Measurements from ENCODE around the gene ADAMTS17.

DNA sequence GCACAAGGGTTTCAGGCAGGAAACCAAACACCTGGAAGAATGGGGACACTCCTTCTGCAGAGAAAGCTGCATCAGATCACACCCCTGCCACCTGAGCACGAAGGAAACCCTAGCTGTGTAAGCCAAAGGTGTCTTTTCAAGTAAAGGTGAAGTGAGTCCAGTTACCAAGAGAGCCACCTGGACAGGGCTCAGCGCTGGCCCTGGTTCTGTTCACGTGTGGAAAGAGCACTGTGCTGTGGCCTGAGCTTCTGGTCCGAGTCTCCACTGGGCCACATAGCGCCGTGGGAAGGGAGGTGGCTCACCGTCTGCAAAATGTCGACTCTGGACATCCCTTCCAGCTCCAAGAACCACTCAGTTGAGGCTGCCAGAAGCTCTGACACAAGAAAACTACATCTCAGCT lies 151.1 kb downstream of the ADAMTS17 start:
- TF ChIP-seq ELF4 (CRISPR knock-in tag; IDR thresholded peaks at IDR 0.05; ENCODE audit: low read depth): no peak
- TF ChIP-seq, protein P1, sequence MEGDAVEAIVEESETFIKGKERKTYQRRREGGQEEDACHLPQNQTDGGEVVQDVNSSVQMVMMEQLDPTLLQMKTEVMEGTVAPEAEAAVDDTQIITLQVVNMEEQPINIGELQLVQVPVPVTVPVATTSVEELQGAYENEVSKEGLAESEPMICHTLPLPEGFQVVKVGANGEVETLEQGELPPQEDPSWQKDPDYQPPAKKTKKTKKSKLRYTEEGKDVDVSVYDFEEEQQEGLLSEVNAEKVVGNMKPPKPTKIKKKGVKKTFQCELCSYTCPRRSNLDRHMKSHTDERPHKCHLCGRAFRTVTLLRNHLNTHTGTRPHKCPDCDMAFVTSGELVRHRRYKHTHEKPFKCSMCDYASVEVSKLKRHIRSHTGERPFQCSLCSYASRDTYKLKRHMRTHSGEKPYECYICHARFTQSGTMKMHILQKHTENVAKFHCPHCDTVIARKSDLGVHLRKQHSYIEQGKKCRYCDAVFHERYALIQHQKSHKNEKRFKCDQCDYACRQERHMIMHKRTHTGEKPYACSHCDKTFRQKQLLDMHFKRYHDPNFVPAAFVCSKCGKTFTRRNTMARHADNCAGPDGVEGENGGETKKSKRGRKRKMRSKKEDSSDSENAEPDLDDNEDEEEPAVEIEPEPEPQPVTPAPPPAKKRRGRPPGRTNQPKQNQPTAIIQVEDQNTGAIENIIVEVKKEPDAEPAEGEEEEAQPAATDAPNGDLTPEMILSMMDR (IDR thresholded peaks at IDR 0.05): no peak
- TF ChIP-seq, protein P2, sequence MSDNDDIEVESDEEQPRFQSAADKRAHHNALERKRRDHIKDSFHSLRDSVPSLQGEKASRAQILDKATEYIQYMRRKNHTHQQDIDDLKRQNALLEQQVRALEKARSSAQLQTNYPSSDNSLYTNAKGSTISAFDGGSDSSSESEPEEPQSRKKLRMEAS (CRISPR knock-in tag; IDR thresholded peaks at IDR 0.05): no peak
